Measurements from ENCODE around the gene FMNL2.

- TF ChIP-seq, protein P1, sequence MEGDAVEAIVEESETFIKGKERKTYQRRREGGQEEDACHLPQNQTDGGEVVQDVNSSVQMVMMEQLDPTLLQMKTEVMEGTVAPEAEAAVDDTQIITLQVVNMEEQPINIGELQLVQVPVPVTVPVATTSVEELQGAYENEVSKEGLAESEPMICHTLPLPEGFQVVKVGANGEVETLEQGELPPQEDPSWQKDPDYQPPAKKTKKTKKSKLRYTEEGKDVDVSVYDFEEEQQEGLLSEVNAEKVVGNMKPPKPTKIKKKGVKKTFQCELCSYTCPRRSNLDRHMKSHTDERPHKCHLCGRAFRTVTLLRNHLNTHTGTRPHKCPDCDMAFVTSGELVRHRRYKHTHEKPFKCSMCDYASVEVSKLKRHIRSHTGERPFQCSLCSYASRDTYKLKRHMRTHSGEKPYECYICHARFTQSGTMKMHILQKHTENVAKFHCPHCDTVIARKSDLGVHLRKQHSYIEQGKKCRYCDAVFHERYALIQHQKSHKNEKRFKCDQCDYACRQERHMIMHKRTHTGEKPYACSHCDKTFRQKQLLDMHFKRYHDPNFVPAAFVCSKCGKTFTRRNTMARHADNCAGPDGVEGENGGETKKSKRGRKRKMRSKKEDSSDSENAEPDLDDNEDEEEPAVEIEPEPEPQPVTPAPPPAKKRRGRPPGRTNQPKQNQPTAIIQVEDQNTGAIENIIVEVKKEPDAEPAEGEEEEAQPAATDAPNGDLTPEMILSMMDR (IDR thresholded peaks at IDR 0.05 in 8 of 11, conservative IDR thresholded peaks at IDR 0.05 in 3 of 11), result no peak
- no peak for TF ChIP-seq POLR2A (IDR thresholded peaks at IDR 0.05)
These were observed 360.8 kb downstream of the FMNL2 start for GRCh38 chr2:152695763-152696162.

Data from spleen (tissue), 7 donors.